A549 treated with AZD9567 at 1 μM for 4 hours (cell line): Measurements from ENCODE around the gene ARL5C. TPM values are rescaled to one million over a fixed set of nuclear protein-coding genes. Genes with fewer than 3 reads are reported as not detected.

Experiments used
- total RNA-seq: library from RNA; stranded (reverse); fragments of 200-300 nt; extraction: Qiagen RNA extraction; gene quantifications from 5 replicates; pipeline ENCODE4 v1.2.3, GENCODE V29; 2022; ENCODE audit not compliant: insufficient read depth

ARL5C gene
- not detected in 5 replicates for total RNA-seq

GRCh38 chr17:39165841-39166349 lies at the start of gene ARL5C:
Gene ARL5C, minus strand, starts transcription at chr17:39166161. Its CDS starts 401 bp downstream, at chr17:39165760.

GRCh38 chr17:39200070-39200879 lies 34.3 kb upstream of the ARL5C start, which contains the start of gene RPL19:
Gene RPL19, plus strand, starts transcription at chr17:39200283. Its CDS starts 62 bp downstream, at chr17:39200345.

GRCh38 chr17:39197380-39198185 lies 31.6 kb upstream of the ARL5C start, which contains the start of gene CACNB1:
Gene CACNB1, minus strand, starts transcription at chr17:39197669. Its CDS starts 174 bp downstream, at chr17:39197495.

GRCh38 chr17:39151150-39151942 lies 14.6 kb downstream of the ARL5C start, which contains the start of gene PLXDC1:
Gene PLXDC1, minus strand, starts transcription at chr17:39151637. Its CDS starts 200 bp downstream, at chr17:39151437.

Other genes with a start within 250 kb of the ARL5C start
- gene FBXO47, start 198.8 kb downstream of the ARL5C start, total RNA-seq = not detected in 5 replicates
- 0.17 to 0.48 TPM (median 0.20 TPM) in 4 of 5 replicates, not detected in the other for gene PLXDC1, start 14.5 kb downstream of the ARL5C start, total RNA-seq
- gene CACNB1, start 31.5 kb upstream of the ARL5C start, total RNA-seq = 5.1 to 7.5 TPM (median 6.1 TPM) in 5 replicates
- gene RPL19, start 34.1 kb upstream of the ARL5C start, total RNA-seq = 3,335 to 4,158 TPM (median 4,032 TPM) in 5 replicates
- 0.58 to 1.5 TPM (median 1.2 TPM) in 5 replicates for gene STAC2, start 59.8 kb upstream of the ARL5C start, total RNA-seq
- gene FBXL20, start 235.5 kb upstream of the ARL5C start, total RNA-seq = 6.4 to 7.9 TPM (median 7.8 TPM) in 5 replicates